HepG2 (cell line): ENCODE measurements around the gene HES6. TPM values are rescaled to one million over a fixed set of nuclear protein-coding genes. Genes with fewer than 3 reads are reported as not detected.

Experiments
- PRDM4 ChIP-seq: sonication (generic); formaldehyde crosslinking; IDR thresholded peaks from 2 replicates; pipeline ENCODE4 v1.9.0; 2021; ENCODE audit warnings: missing genetic modification reagents, borderline replicate concordance
- TBX2 ChIP-seq: sonication (generic); formaldehyde crosslinking; IDR thresholded peaks from 2 replicates; pipeline ENCODE4 v1.5.0; 2020; ENCODE audit warnings: missing genetic modification reagents, mild to moderate bottlenecking, borderline replicate concordance
- THAP7 ChIP-seq: sonication (generic); formaldehyde crosslinking; IDR thresholded peaks from 2 replicates; pipeline ENCODE4 v1.8.1; 2023; ENCODE audit warnings: mild to moderate bottlenecking, missing genetic modification reagents
- ZNF597 ChIP-seq: sonication (generic); formaldehyde crosslinking; IDR thresholded peaks from 2 replicates; pipeline ENCODE4 v1.5.0; 2020; ENCODE audit warnings: missing genetic modification reagents
- ZSCAN20 ChIP-seq: sonication (generic); formaldehyde crosslinking; IDR thresholded peaks from 2 replicates; pipeline ENCODE4 v1.4.0; 2020; ENCODE audit warnings: missing genetic modification reagents, mild to moderate bottlenecking, borderline replicate concordance
- polyA plus RNA-seq, 8 experiments: library from polyadenylated mRNA; depleted of rRNA in 3 of 8; stranded (reverse) in 7 of 8; unstranded in 1 of 8; fragments of >200 nt; fragmentation: Illumina TruSeq in 4 of 8; extraction: Trizol in 4 of 8; gene quantifications; 2 replicates each; pipeline versions ENCODE4 v1.2.1 to v1.2.3, GENCODE V29; 2011 to 2016; ENCODE audit warnings: low read depth in 4 of 8, missing spikeins in 1 of 8, mixed read lengths in 1 of 8; ENCODE audit not compliant: insufficient read depth in 1 of 8
- total RNA-seq, 5 experiments: library from RNA; depleted of rRNA; stranded (reverse); fragments of >200 nt; fragmentation: Illumina TruSeq; extraction: Trizol; gene quantifications; 2 replicates each; pipeline ENCODE4 v1.2.3, GENCODE V29; 2016; ENCODE audit warnings: low read depth in 1 of 5
- TF ChIP-seq, protein P1 (sequence below): sonication (generic); formaldehyde crosslinking; IDR thresholded peaks from 2 replicates; pipeline ENCODE4 v1.8.1; 2023; ENCODE audit warnings: mild to moderate bottlenecking, missing genetic modification reagents
- TF ChIP-seq, protein P2 (sequence below): sonication (generic); formaldehyde crosslinking; IDR thresholded peaks from 2 replicates; pipeline ENCODE4 v1.4.0; 2020; ENCODE audit warnings: mild to moderate bottlenecking, low read depth, missing genetic modification reagents

HES6 gene
- total and polyA plus RNA-seq, 2 of the 13 experiments (the other 11 are each of a cell fraction or from before 2014, with no cell fraction given): 19.5 to 82.8 TPM

GRCh38 chr2:238203973-238204683 is 35.7 kb downstream of the HES6 start (continued):
- TF ChIP-seq, protein P1, sequence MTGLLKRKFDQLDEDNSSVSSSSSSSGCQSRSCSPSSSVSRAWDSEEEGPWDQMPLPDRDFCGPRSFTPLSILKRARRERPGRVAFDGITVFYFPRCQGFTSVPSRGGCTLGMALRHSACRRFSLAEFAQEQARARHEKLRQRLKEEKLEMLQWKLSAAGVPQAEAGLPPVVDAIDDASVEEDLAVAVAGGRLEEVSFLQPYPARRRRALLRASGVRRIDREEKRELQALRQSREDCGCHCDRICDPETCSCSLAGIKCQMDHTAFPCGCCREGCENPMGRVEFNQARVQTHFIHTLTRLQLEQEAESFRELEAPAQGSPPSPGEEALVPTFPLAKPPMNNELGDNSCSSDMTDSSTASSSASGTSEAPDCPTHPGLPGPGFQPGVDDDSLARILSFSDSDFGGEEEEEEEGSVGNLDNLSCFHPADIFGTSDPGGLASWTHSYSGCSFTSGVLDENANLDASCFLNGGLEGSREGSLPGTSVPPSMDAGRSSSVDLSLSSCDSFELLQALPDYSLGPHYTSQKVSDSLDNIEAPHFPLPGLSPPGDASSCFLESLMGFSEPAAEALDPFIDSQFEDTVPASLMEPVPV (CRISPR knock-in tag): peak; percentile 63; the same call in 1 of the 2 replicates
- TF ChIP-seq ZSCAN20 (CRISPR knock-in tag) (no peak), PRDM4 (CRISPR knock-in tag) (no peak), TBX2 (0 out of 2 replicates have a peak, but pooled peaks have one; percentile 42), THAP7 (CRISPR knock-in tag) (no peak), ZNF597 (no peak)
- TF ChIP-seq, protein P2, sequence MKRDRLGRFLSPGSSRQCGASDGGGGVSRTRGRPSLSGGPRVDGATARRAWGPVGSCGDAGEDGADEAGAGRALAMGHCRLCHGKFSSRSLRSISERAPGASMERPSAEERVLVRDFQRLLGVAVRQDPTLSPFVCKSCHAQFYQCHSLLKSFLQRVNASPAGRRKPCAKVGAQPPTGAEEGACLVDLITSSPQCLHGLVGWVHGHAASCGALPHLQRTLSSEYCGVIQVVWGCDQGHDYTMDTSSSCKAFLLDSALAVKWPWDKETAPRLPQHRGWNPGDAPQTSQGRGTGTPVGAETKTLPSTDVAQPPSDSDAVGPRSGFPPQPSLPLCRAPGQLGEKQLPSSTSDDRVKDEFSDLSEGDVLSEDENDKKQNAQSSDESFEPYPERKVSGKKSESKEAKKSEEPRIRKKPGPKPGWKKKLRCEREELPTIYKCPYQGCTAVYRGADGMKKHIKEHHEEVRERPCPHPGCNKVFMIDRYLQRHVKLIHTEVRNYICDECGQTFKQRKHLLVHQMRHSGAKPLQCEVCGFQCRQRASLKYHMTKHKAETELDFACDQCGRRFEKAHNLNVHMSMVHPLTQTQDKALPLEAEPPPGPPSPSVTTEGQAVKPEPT (CRISPR knock-in tag): no peak
- TF ChIP-seq, all 625 proteins: peak for 58
